NT2/D1 (cell line): ENCODE measurements around the gene NR2C2.

Experiments used
- YY1 ChIP-seq: IDR thresholded peaks from 2 replicates; pipeline ENCODE4 v1.6.1; 2011; ENCODE audit not compliant: insufficient read length, insufficient read depth
- ZNF274 ChIP-seq: IDR thresholded peaks from 2 replicates; pipeline ENCODE4 v1.6.1; 2011; ENCODE audit warnings: mild to moderate bottlenecking, low read depth, low read length

- TF ChIP-seq ZNF274 (no peak), YY1 (no peak)
Observed at GRCh38 chr3:15032650-15033049, 85.3 kb downstream of the NR2C2 start.
